Upper lobe of left lung (tissue), 4 donors: ENCODE results near the gene ANKS1A.

Experiments used
- EP300 ChIP-seq, 4 donors: sonication (generic); formaldehyde crosslinking; IDR thresholded peaks; one replicate each; pipeline ENCODE4 v1.5.1; 2017; ENCODE audit warnings: antibody characterized with exemption in 4 of 4, control low read depth in 2 of 4
- POLR2A ChIP-seq, 4 donors: fragments of 450-650 bp; IDR thresholded peaks; one replicate each; pipeline ENCODE4 v1.5.1; 2016 to 2017; ENCODE audit warnings: antibody characterized with exemption in 4 of 4, mild to moderate bottlenecking in 2 of 4
- POLR2AphosphoS5 ChIP-seq, 2 donors: sonication (generic); formaldehyde crosslinking; IDR thresholded peaks; one replicate each; pipeline ENCODE4 v1.5.1; 2017; ENCODE audit warnings: antibody characterized with exemption in 2 of 2
- TF ChIP-seq, protein P1 (sequence below), 6 experiments: fragments of 450-650 bp in 4 of 6; fragments of 200-600 bp in 2 of 6; sonication (generic) in 2 of 6; IDR thresholded peaks; one replicate each; pipeline ENCODE4 v1.5.1; 2016 to 2019; ENCODE audit warnings: antibody characterized with exemption in 6 of 6

DNA sequence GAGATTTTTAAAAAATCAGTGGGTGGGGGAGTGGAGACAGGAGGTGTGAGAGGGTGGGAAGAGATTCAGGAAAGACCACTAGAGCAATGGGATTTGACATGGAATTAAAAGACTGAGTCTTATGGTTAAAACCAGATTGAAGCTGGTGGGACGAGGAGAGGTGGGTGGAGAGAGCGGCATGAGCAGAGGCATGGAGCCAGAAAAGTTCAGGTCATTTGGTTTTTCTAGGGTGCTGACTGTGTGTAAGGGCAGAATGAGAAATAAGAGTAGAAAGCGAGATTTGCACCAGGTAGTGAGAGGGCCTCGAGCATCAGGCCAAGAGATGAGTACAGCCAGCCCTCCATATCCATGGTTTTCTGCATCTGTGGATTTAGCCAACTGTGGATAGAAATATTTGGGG, 130.8 kb downstream of the ANKS1A start:
- TF ChIP-seq, protein P1, sequence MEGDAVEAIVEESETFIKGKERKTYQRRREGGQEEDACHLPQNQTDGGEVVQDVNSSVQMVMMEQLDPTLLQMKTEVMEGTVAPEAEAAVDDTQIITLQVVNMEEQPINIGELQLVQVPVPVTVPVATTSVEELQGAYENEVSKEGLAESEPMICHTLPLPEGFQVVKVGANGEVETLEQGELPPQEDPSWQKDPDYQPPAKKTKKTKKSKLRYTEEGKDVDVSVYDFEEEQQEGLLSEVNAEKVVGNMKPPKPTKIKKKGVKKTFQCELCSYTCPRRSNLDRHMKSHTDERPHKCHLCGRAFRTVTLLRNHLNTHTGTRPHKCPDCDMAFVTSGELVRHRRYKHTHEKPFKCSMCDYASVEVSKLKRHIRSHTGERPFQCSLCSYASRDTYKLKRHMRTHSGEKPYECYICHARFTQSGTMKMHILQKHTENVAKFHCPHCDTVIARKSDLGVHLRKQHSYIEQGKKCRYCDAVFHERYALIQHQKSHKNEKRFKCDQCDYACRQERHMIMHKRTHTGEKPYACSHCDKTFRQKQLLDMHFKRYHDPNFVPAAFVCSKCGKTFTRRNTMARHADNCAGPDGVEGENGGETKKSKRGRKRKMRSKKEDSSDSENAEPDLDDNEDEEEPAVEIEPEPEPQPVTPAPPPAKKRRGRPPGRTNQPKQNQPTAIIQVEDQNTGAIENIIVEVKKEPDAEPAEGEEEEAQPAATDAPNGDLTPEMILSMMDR (IDR thresholded peaks at IDR 0.05), result no peak
- TF ChIP-seq EP300 (IDR thresholded peaks at IDR 0.05) (no peak), POLR2A (IDR thresholded peaks at IDR 0.05) (no peak), POLR2AphosphoS5 (IDR thresholded peaks at IDR 0.05) (no peak)
